HG03469 (cell line): ENCODE measurements around the gene DACT2.
"Not testable (repeated sequence)": the region's sequence is repeated elsewhere in the genome, so short reads cannot be mapped to it uniquely, and the experiment has no call there.

Source experiments
- ATAC-seq: cut with Tn5 transposase; IDR thresholded peaks from one replicate; pipeline ENCODE4 v1.9.1; 2021; ENCODE audit warnings: mild to moderate bottlenecking, moderate library complexity, moderate number of reproducible peaks; ENCODE audit not compliant: unreplicated experiment

Gene DACT2

DNA sequence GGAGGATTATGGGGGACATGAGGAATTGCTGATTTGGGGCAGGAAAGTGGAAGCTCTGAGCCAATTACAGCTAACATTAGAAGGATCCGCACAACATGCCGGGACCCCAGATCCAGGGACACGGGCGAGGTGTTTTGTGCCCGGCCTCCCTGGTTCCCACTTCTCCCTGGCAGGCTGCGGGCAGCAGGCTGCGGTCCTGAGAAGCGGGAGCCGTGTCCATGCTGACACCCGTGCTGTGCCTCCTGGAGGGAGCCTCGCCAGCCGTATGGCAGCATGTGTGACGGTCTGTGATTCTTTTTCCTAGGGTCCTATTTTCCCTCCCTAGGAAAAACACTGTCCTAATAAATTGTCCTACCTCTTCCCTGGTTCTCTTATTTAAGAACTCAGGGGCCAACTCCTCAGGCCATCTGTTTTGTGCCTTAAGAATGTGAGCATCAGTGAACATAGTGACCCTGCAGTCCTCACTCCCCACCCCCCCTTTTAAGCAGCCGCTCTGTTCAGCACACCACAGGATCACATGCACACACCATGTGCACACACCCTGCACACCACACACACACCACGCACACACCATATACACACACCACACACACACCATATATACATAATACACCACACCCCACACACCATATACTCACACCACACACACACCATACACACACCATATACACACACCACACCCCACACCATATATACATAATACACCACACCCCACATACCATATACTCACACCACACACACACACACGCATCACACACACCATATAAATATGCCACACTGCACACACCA is 49.9 kb downstream of the DACT2 start:
- no peak for ATAC-seq

GRCh38 chr6:168268755-168269154 is 50.8 kb downstream of the DACT2 start:
- no peak for ATAC-seq

- not testable (repeated sequence) for ATAC-seq
Measured at GRCh38 chr6:168267779-168268178, 51.8 kb downstream of the DACT2 start.

DNA sequence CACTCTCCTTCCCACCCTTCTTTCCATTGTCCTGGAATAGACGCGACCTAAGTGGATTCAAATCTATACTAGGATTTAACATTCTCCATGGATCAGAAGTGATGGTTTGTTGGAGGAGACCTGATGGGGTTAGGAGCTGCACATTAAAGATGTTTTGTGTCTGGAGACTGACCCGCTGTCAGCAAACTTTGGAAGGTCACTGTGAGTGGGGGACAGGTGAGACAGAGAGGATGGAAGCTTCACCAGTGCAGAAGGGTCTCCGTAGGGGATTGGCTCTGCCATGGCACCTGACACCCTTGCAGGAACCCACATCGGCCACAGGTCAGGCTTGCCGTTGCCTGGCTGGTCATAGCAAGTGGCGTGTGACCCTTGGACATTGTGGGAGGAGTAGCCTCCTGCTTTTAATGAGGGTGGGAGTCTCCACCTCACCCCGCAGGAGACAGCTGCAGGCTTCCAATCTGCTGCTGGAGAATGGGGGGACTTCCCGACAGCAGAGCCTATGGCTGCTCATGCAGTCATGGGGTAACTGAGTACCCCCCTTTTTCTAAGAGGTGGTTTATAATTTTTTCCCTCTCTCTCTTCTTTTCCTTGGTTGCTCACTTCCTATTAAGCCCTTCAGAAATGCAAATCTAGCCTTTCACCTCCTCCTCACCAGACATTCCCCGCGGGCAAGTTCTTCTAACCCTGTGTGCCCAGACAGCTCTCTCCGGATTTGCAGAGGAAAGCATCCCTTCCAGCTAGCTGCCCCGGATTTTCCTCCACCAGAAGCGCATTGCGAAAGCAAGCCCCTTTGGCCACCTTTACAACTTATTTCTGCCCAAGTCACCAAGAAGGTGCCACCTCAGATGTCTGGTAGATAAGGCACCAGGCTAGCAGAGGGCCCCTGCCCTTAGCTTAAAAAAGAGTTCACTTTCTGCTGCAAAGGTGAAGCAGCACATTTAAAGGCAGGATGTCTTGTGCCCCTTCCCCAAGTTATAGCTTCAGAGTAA is 53.5 kb downstream of the DACT2 start:
- no peak for ATAC-seq

- ATAC-seq = no peak
Measured at GRCh38 chr6:168265394-168265793, 54.2 kb downstream of the DACT2 start.

- ATAC-seq = no peak
Measured at GRCh38 chr6:168264593-168265335, 54.8 kb downstream of the DACT2 start.

DNA sequence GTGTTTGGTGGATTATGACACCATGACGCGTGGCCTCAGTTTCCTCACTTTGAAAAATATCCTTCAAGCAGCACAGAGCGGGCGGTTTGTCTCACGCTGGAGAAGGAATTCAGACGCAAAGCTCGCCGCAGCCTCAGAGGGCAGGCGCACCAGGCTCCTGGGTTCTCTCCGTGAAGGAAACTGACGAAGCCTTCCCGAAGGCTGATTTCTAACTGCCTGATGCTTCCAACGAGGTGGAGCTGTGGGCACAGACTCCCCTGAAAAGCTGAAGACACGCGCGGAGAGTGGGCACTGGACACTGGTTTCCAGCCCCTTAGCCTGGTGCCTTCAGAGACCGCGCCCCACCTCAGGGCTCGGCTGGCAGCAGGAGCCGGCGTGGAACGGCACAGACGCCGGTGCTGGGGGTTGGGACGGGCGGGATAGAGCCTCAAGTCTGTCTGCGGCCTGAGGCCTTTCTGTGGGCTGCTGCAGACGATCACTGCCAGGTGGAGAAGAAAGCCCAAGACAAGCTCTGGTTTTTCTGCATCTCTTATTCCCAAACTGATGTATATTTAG is 56.1 kb downstream of the DACT2 start:
- ATAC-seq = no peak

DNA sequence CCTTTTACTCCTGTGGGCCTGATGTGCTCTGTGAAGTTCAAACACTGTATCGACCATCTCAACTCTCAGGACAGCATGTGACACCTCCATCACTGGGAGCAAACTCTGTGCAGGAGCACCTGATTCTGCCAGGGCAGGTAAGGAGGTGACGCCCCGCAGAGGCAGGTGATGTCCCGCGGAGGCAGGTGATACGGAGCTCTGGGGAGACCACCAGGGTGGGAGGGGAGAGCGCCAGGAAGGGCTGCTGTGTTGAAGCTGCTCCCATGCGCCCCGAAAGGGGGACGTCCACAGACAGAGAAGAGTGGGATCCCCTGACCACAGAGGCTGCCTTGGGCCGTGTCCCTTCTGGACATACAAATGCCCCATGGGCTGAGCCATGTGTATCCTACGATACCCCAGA is 58.3 kb downstream of the DACT2 start:
- no peak for ATAC-seq

GRCh38 chr6:168260420-168260987 is 59.1 kb downstream of the DACT2 start:
- no peak for ATAC-seq

DNA sequence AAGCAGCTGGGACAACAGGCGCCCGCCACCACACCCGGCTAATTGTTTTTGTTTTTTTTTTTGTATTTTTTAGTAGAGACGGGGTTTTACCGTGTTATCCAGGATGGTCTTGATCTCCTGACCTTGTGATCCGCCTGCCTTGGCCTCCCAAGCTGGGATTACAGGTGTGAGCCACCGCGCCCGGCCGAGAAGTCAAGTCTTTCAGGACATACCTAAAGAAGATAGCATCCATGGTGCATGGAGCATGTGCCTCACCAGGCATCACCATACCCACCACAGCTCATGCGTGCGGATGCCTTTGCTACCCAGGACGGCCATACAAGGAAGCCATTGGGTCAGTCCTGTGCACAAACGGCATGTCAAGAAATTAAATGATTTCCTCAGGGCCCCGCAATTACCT is 60.8 kb downstream of the DACT2 start:
- ATAC-seq = no peak

DNA sequence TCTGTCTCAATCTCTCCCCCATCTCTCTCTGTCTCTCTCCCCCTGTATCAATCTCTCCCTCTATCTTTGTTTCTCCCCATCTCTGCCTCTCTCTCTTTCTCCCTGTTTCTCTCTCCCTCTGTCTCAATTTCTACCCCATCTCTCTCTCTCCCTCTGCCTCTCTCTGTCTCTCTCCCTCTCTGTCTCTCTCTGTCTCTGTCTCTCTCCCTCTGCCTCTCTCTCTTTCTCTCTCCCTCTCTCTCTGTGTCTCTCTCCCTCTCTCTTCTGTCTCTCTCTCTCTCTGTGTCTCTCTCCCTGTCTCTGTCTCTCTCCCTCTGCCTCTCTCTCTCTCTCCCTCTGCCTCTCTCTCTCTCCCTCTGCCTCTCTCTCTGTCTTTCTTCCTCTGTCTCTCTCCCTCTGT is 62.6 kb downstream of the DACT2 start:
- no peak for ATAC-seq
